Measurements from ENCODE around the gene GTF3A. TPM values are rescaled to one million over a fixed set of nuclear protein-coding genes. Genes with fewer than 3 reads are reported as not detected.
A peak's percentile ranks its signal among the peaks of the same experiment; 100 is the strongest.

The GTF3A gene
- total RNA-seq (100 to 1,000 TPM; 129 to 132 TPM), total RNA-seq (112 to 343 (median 208) reads per million in 172 experiments)
- 212 TPM for polyA plus RNA-seq (2013, experiment 1 of 2)
- polyA plus RNA-seq (2013, experiment 2 of 2), result 253 TPM

- no peaks in the 10 kb centered on the region for H3K27me3 Mint-ChIP-seq
- peaks cover 35% of the 10 kb centered on the region for H3K36me3 Mint-ChIP-seq (ENCODE audit: low read depth)
- H3K9me3 Mint-ChIP-seq, result no peaks in the 10 kb centered on the region
- peaks cover 39% of the 10 kb centered on the region for H3K4me1 Mint-ChIP-seq (ENCODE audit: low read depth)
- peak within 1 kb of the TSS; percentile 95 for H3K27ac Mint-ChIP-seq
- peak within 1 kb of the TSS; percentile 79 for H3K4me3 ChIP-seq (ENCODE audit: low read length)
- ChIA-PET CTCF (interaction anchor here (0.6 to 4.0 kb wide), 5 partner anchors 19 to 235 kb away, joined by 3 to 23 read pairs (median 4); partner anchors contain the start of gene MTIF3), POLR2A (interaction anchor here (0.5 to 6.5 kb wide), 8 partner anchors 19 to 1245 kb away, joined by 3 to 389 read pairs (median 6); partner anchors contain the start of genes LNX2, MTIF3 and POLR1D)
- peaks cover 50% of the 10 kb centered on the region for H3K4me1 ChIP-seq (ENCODE audit: insufficient read depth, low read length)
- H3K4me3 Mint-ChIP-seq, result peak within 1 kb of the TSS; percentile 90
- DNase-seq, result peak; percentile 69 to 97 (median 87)
- peak within 1 kb of the TSS; percentile 91 to 95 for H3K27ac ChIP-seq (ENCODE audit: low read depth in 1 of 2, low read length in 2 of 2)
- intact Hi-C loops (cut with DNase I, micrococcal nuclease), result loop anchor here (1.0 to 10.0 kb wide), 7 partner anchors 18 to 1233 kb away; partner anchors contain the start of genes LNX2 (in 1 of the 2), MTIF3 (in 1 of the 2), PAN3 (in 1 of the 2) and POLR1D (in 1 of the 2)
- peaks cover 25% of the 10 kb centered on the region for H3K36me3 ChIP-seq (ENCODE audit: insufficient read depth, low read length)
- H3K27me3 ChIP-seq (ENCODE audit: control insufficient read depth in 1 of 2, insufficient read depth in 2 of 2, low read length in 2 of 2), result no peaks in the 10 kb centered on the region
- H3K9me3 ChIP-seq (ENCODE audit: control insufficient read depth in 1 of 2, insufficient read depth in 1 of 2, low read length in 2 of 2), result no peaks in the 10 kb centered on the region
- TF ChIP-seq, protein P1, sequence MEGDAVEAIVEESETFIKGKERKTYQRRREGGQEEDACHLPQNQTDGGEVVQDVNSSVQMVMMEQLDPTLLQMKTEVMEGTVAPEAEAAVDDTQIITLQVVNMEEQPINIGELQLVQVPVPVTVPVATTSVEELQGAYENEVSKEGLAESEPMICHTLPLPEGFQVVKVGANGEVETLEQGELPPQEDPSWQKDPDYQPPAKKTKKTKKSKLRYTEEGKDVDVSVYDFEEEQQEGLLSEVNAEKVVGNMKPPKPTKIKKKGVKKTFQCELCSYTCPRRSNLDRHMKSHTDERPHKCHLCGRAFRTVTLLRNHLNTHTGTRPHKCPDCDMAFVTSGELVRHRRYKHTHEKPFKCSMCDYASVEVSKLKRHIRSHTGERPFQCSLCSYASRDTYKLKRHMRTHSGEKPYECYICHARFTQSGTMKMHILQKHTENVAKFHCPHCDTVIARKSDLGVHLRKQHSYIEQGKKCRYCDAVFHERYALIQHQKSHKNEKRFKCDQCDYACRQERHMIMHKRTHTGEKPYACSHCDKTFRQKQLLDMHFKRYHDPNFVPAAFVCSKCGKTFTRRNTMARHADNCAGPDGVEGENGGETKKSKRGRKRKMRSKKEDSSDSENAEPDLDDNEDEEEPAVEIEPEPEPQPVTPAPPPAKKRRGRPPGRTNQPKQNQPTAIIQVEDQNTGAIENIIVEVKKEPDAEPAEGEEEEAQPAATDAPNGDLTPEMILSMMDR (IDR thresholded peaks at IDR 0.05), result no peak
- peak; percentile 53 for ATAC-seq (ENCODE audit: poor library complexity)
These were observed at the start of gene GTF3A for GRCh38 chr13:27424246-27425157. GTF3A (plus strand) TSS chr13:27424619.

- ChIA-PET POLR2A (no interaction called here), CTCF (interaction anchor here (2.8 to 5.5 kb wide), 2 partner anchors 13 to 451 kb away, joined by 10 to 32 read pairs; no protein-coding TSS in a partner anchor)
- intact Hi-C loops (cut with DNase I, micrococcal nuclease), result loop anchor here (1.0 to 10.0 kb wide), 7 partner anchors 32 to 610 kb away; no protein-coding TSS in a partner anchor
- H3K4me1 Mint-ChIP-seq (ENCODE audit: low read depth), result peaks cover 5% of the 10 kb centered on the region
- no peaks in the 10 kb centered on the region for H3K9me3 ChIP-seq (ENCODE audit: control insufficient read depth in 1 of 2, insufficient read depth in 1 of 2, low read length in 2 of 2)
- H3K27ac Mint-ChIP-seq, result no peak overlapping the region
- H3K4me3 Mint-ChIP-seq, result no peak overlapping the region
- H3K9me3 Mint-ChIP-seq, result no peaks in the 10 kb centered on the region
- peaks cover 34% of the 10 kb centered on the region for H3K27me3 Mint-ChIP-seq
- TF ChIP-seq, protein P1 (IDR thresholded peaks at IDR 0.05), result peak; percentile 75
- no peak overlapping the region for H3K4me3 ChIP-seq (ENCODE audit: low read length)
- H3K4me1 ChIP-seq (ENCODE audit: insufficient read depth, low read length), result peaks cover 3% of the 10 kb centered on the region
- H3K27me3 ChIP-seq (ENCODE audit: control insufficient read depth in 1 of 2, insufficient read depth in 2 of 2, low read length in 2 of 2), result peaks cover 5 to 7% of the 10 kb centered on the region in 2 experiments
- H3K36me3 Mint-ChIP-seq (ENCODE audit: low read depth), result no peaks in the 10 kb centered on the region
- peak; percentile 19 to 80 (median 38) for DNase-seq
- H3K27ac ChIP-seq (ENCODE audit: low read depth in 1 of 2, low read length in 2 of 2), result no peak overlapping the region
- ATAC-seq (ENCODE audit: poor library complexity), result peak; percentile 82
- H3K36me3 ChIP-seq (ENCODE audit: insufficient read depth, low read length), result no peaks in the 10 kb centered on the region
These were observed 49.8 kb upstream of the GTF3A start for GRCh38 chr13:27374650-27375049.

DNA sequence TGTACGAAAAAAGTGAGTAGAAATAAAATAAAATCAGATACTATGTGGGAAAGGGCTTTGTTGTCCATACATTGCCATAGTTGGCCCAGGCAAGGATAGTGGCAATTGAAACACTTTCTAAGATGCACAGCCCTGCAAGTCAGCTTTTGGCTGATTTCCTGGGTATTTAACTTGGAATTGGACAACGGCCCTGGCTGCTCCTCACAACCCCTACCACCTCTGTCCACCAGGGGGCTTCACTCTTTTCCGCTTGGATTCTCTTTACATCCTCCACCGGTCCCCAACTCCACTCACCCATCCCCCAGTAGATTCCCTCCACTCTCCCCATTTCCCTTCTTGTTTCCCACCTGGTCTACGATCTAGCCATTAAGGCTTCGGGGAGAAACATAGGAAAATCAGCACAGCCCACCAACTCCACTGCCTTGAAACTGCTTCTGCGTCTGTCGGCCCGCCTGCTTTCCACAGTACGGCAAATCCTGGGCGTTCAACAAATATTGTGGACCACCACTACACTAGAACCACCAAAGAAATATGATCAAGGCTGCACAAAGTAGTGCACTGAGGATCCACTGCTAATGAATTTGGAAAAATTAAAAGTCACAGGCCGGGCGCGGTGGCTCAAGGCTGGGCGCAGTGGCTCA, 48.6 kb upstream of the GTF3A start:
- CTCF ChIA-PET, result interaction anchor here (0.6 to 5.5 kb wide), 5 partner anchors 14 to 452 kb away, joined by 3 to 32 read pairs (median 5); no protein-coding TSS in a partner anchor
- POLR2A ChIA-PET, result no interaction called here
- TF ChIP-seq, protein P1 (IDR thresholded peaks at IDR 0.05), result peak; percentile 84

More for the DNA sequence above, 48.6 kb upstream of the GTF3A start:
- peaks cover 5 to 7% of the 10 kb centered on the region in 2 experiments for H3K27me3 ChIP-seq (ENCODE audit: control insufficient read depth in 1 of 2, insufficient read depth in 2 of 2, low read length in 2 of 2)
- ATAC-seq (ENCODE audit: poor library complexity) (peak; percentile 26), DNase-seq (peak; percentile 23 to 71 (median 42))
- no peaks in the 10 kb centered on the region for H3K9me3 ChIP-seq (ENCODE audit: control insufficient read depth in 1 of 2, insufficient read depth in 1 of 2, low read length in 2 of 2)
- peaks cover 3% of the 10 kb centered on the region for H3K4me1 ChIP-seq (ENCODE audit: insufficient read depth, low read length)
- Mint-ChIP-seq H3K36me3 (ENCODE audit: low read depth) (no peaks in the 10 kb centered on the region), H3K27ac (no peak overlapping the region), H3K4me1 (ENCODE audit: low read depth) (peaks cover 5% of the 10 kb centered on the region), H3K4me3 (no peak overlapping the region), H3K9me3 (no peaks in the 10 kb centered on the region), H3K27me3 (peaks cover 38% of the 10 kb centered on the region)
- H3K36me3 ChIP-seq (ENCODE audit: insufficient read depth, low read length), result no peaks in the 10 kb centered on the region
- no peak overlapping the region for H3K4me3 ChIP-seq (ENCODE audit: low read length)
- intact Hi-C loops (cut with DNase I, micrococcal nuclease), result loop anchor here (2.0 to 10.0 kb wide), 3 partner anchors 31 to 333 kb away; no protein-coding TSS in a partner anchor
- no peak overlapping the region for H3K27ac ChIP-seq (ENCODE audit: low read depth in 1 of 2, low read length in 2 of 2)
